Jurkat, Clone E6-1 (cell line): ENCODE data around the gene KCTD2.
A peak's percentile ranks its signal among the peaks of the same experiment; 100 is the strongest.

Experiments used
- DNase-seq: peaks from one replicate; pipeline ENCODE4 v3.0.0-alpha.2; 2011; ENCODE audit warnings: low read depth, low spot score
- H3K4me3 ChIP-seq: 2 replicates; pipeline ENCODE4 v1.5.1; 2011; ENCODE audit warnings: mild to moderate bottlenecking, low read length, control low read depth, moderate library complexity

KCTD2 gene

DNA sequence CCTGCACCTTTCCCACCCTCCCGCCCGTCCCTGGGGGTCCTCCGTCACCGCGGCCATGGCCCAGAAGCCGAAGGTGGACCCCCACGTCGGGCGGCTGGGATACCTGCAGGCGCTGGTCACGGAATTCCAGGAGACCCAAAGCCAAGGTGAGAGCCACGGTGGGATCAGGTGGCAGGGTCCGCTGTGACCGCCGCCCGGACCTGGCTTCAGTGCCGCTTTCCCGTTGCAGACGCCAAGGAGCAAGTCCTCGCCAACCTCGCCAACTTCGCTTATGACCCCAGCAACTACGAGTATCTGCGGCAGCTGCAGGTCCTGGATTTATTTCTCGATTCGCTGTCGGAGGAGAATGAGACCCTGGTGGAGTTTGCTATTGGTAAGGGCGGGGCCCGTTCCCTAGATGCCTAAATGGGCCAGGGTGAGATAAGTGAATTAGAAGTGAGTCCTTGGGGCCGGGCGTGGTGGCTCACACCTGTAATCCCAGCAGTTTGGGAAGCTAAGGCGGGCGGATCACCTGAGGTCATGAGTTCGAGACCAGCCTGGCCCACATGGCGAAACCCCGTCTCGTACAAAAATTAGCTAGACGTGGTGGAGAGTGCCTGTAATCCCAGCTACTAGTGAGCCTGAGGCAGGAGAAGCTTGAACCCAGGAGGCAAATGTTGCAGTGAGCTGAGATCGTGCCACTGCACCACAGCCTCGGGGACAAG, 63.4 kb downstream of the KCTD2 start:
- H3K4me3 ChIP-seq: peak overlapping the region; percentile 84
- DNase-seq: no peak

DNA sequence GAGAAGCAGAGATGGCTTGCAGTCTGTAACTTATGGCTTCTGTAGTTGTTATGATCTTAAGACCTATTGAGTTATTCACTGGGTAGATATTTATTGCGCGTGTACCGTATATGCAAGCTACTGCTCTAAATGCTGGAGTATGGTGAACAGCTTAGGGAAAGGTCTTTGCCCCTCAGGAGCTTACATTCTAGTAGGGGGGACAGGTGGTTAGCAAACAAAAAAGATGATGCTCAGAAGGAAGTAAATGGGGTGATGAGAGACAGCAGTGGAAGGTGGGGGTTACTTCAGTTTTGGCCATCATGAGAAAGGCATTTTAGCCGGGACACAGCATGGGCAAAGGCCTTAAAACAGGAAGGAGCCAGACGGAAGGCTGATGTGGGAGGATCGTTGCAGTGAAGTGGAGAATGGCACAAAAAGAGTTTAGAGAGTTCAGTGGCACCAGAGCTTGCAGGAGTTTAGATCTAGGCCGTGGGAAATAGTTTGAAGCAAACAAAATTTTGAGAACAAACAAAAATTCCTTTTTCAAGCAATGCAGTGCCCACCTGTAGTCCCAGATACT, 64.8 kb downstream of the KCTD2 start:
- no peak overlapping the region for H3K4me3 ChIP-seq
- no peak for DNase-seq

DNA sequence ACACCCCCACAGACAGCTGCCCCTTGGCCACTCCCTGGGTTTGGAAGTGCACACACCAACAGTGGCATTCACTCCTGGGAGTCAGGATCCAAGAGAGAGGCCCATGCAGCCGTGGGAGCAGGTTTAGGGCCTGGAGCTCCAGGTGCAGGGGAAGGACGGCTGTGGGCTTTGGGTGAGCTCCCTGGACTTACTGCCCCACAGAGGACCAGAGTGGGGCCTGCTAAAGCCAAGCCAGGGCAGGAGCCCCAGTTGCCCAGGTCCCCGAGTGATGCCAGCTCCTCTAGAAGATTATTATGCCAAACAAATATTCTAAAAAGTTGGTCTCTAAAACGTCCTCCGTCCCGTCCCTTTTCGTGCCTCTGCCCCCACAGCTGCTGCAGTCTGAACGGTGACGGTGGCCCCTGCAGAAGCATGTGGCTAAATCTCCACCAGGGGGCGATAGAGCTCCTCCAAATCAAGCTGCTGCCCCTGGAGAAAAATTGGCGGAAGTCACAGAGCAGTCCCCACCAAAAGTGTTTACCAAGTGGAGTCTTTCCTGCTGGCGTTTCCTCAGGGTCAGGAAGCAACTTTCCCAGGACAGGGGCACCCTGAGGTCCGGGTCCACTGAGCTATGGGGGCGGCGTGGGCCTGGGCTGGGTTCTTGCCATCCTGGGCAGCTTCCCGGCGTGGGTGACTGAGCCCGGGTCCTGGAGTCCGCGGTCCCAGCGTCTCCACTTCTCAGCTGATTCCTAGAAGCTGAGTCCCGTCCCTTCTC, 67.0 kb downstream of the KCTD2 start:
- no peak overlapping the region for H3K4me3 ChIP-seq
- DNase-seq: peak; percentile 91

DNA sequence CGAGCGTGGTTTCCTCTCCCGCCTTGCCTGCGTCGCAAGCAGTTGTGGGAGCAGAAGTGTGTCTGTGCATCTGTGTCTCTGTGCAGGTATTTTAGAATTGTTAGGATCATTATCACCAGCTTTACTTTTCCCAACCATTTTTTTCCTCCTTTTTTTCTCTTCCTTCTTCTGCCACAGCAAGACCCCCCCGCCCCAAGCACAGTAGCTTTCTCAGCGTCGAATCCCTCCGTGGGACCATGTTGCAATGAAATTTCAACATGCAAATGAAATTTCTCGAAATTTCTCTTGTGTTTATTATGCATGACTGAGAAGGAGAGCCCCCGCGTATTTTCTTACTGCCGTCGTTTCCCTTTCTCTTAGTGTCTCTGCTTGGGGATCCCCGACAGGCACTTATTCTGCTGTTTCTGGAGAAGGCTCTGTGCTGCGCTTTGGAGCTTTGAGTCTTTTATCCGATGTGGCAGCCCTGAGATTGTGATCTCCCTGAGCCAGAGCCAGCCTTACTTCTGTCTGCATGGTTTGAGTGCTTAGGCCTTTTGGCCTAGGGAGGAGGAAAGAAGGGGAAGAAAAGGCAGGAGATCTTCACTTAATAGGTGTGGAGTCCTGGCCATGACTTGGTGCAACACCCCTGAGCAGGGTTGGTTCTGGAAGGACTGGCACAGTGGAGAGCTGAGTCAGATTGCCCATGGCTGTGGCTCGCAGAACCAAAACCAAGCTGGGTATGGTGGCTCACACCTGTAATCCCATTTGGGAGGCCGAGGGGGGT, 67.7 kb downstream of the KCTD2 start:
- DNase-seq: no peak
- H3K4me3 ChIP-seq: no peak overlapping the region
